Endothelial cell of umbilical vein (primary cell): ENCODE results near the gene SKAP1.

Experiments
- EZH2 ChIP-seq: IDR thresholded peaks from 2 replicates; pipeline ENCODE4 v1.6.1; 2012; ENCODE audit warnings: borderline replicate concordance, low read depth, mild to moderate bottlenecking, moderate library complexity, low read length, inconsistent platforms; ENCODE audit not compliant: severe bottlenecking
- FOS ChIP-seq: IDR thresholded peaks from 2 replicates; pipeline ENCODE4 v1.6.1; 2011; ENCODE audit warnings: mild to moderate bottlenecking, low read length, moderate library complexity, borderline replicate concordance; ENCODE audit not compliant: insufficient read depth
- JUN ChIP-seq: IDR thresholded peaks from 2 replicates; pipeline ENCODE4 v1.6.1; 2011; ENCODE audit warnings: borderline replicate concordance, low read depth; ENCODE audit not compliant: insufficient read length, insufficient read depth
- POLR2AphosphoS5 ChIP-seq: IDR thresholded peaks from 2 replicates; pipeline ENCODE4 v1.6.1; 2012; ENCODE audit warnings: low read depth, mild to moderate bottlenecking, control low read depth, low read length, moderate library complexity; ENCODE audit not compliant: insufficient read depth
- TF ChIP-seq, protein P1 (sequence below), 2 donors: IDR thresholded peaks; 1 replicate in 1 of 2; 2 replicates in 1 of 2; pipeline ENCODE4 v1.5.1; 2011; ENCODE audit warnings: low read length in 2 of 2, mild to moderate bottlenecking in 2 of 2, moderate library complexity in 2 of 2, control low read depth in 1 of 2, inconsistent platforms in 1 of 2, low read depth in 1 of 2; ENCODE audit not compliant: insufficient read depth in 1 of 2; ENCODE audit errors: extremely low read depth in 1 of 2
- TF ChIP-seq, protein P2 (sequence below): IDR thresholded peaks from 2 replicates; pipeline ENCODE4 v1.6.1; 2011; ENCODE audit not compliant: insufficient read depth, insufficient read length

DNA sequence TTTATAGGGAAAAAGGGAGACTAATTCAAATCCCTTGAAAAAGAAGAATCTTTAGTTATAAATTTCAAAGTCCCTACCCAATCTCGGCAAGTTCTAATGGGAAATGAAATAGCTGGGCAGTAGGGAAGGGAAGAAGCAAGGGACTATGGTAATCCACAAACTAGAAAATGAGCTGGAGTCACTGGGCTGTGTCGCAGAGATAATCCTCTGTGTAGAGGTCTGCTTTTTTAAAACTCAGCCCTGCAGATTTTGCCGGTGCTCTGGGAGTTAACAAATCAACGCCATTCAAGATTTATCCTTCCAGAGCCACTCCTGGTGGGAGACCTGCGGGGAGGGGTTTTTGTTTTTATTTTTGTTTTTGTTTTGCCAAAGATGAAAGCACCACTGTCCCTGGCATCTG, 301.6 kb downstream of the SKAP1 start:
- TF ChIP-seq, protein P1, sequence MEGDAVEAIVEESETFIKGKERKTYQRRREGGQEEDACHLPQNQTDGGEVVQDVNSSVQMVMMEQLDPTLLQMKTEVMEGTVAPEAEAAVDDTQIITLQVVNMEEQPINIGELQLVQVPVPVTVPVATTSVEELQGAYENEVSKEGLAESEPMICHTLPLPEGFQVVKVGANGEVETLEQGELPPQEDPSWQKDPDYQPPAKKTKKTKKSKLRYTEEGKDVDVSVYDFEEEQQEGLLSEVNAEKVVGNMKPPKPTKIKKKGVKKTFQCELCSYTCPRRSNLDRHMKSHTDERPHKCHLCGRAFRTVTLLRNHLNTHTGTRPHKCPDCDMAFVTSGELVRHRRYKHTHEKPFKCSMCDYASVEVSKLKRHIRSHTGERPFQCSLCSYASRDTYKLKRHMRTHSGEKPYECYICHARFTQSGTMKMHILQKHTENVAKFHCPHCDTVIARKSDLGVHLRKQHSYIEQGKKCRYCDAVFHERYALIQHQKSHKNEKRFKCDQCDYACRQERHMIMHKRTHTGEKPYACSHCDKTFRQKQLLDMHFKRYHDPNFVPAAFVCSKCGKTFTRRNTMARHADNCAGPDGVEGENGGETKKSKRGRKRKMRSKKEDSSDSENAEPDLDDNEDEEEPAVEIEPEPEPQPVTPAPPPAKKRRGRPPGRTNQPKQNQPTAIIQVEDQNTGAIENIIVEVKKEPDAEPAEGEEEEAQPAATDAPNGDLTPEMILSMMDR (IDR thresholded peaks at IDR 0.05; ENCODE audit: extremely low read depth in 1 of 2, insufficient read depth in 1 of 2, low read depth in 1 of 2, low read length in 2 of 2), result no peak
- TF ChIP-seq POLR2AphosphoS5 (no peak), EZH2 (no peak), FOS (no peak), JUN (no peak)
- TF ChIP-seq, protein P2, sequence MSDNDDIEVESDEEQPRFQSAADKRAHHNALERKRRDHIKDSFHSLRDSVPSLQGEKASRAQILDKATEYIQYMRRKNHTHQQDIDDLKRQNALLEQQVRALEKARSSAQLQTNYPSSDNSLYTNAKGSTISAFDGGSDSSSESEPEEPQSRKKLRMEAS, result no peak
